ENCODE results near the gene DDX51.
"Not testable (repeated sequence)": the region's sequence is repeated elsewhere in the genome, so short reads cannot be mapped to it uniquely, and the experiment has no call there.

The DDX51 gene

GRCh38 chr12:132111654-132112304 lies 32.3 kb downstream of the DDX51 start:
- no peak for DNase-seq

- no peak for DNase-seq
These were observed 33.4 kb downstream of the DDX51 start for GRCh38 chr12:132110677-132111076.

- no peak for DNase-seq
These were observed 34.4 kb downstream of the DDX51 start for GRCh38 chr12:132109741-132110140.

- DNase-seq, result no peak
These were observed 35.8 kb downstream of the DDX51 start for GRCh38 chr12:132108211-132108832.

GRCh38 chr12:132106921-132107320 lies 37.2 kb downstream of the DDX51 start:
- DNase-seq, result no peak

- DNase-seq, result no peak
These were observed 38.7 kb downstream of the DDX51 start for GRCh38 chr12:132105467-132105866.

- DNase-seq, result no peak
These were observed 40.4 kb downstream of the DDX51 start for GRCh38 chr12:132103542-132104308.

GRCh38 chr12:132103072-132103471 lies 41.0 kb downstream of the DDX51 start:
- DNase-seq, result not testable (repeated sequence)

GRCh38 chr12:132102297-132102696 lies 41.8 kb downstream of the DDX51 start:
- DNase-seq, result no peak

- DNase-seq, result no peak
These were observed 43.6 kb downstream of the DDX51 start for GRCh38 chr12:132100306-132101065.

GRCh38 chr12:132099739-132100138 lies 44.4 kb downstream of the DDX51 start:
- DNase-seq, result no peak

GRCh38 chr12:132095520-132096409 lies 48.4 kb downstream of the DDX51 start:
- no peak for DNase-seq

GRCh38 chr12:132094269-132094891 lies 49.7 kb downstream of the DDX51 start:
- no peak for DNase-seq

- no peak for DNase-seq
These were observed 54.7 kb downstream of the DDX51 start for GRCh38 chr12:132089407-132089910.
